HEK293T (cell line): Measurements from ENCODE around the gene SCARB1.

Experiments
- ARNT ChIP-seq: fragments of 450-650 bp; IDR thresholded peaks from 2 replicates; pipeline ENCODE4 v1.6.1; 2017; ENCODE audit warnings: mild to moderate bottlenecking
- ELF4 ChIP-seq: fragments of 450-650 bp; IDR thresholded peaks from 2 replicates; pipeline ENCODE4 v1.6.1; 2017; ENCODE audit warnings: antibody characterized with exemption
- FOXM1 ChIP-seq: fragments of 450-650 bp; IDR thresholded peaks from 2 replicates; pipeline ENCODE4 v1.6.1; 2017; ENCODE audit warnings: mild to moderate bottlenecking, borderline replicate concordance
- LEF1 ChIP-seq: fragments of 450-650 bp; IDR thresholded peaks from 2 replicates; pipeline ENCODE4 v1.6.1; 2017; ENCODE audit warnings: mild to moderate bottlenecking, borderline replicate concordance
- SP1 ChIP-seq: fragments of 450-650 bp; IDR thresholded peaks from 2 replicates; pipeline ENCODE4 v1.6.1; 2017
- SUZ12 ChIP-seq: fragments of 450-650 bp; IDR thresholded peaks from 2 replicates; pipeline ENCODE4 v1.6.1; 2016; ENCODE audit warnings: mild to moderate bottlenecking
- TARDBP ChIP-seq: fragments of 450-650 bp; IDR thresholded peaks from 2 replicates; pipeline ENCODE4 v1.6.1; 2016

DNA sequence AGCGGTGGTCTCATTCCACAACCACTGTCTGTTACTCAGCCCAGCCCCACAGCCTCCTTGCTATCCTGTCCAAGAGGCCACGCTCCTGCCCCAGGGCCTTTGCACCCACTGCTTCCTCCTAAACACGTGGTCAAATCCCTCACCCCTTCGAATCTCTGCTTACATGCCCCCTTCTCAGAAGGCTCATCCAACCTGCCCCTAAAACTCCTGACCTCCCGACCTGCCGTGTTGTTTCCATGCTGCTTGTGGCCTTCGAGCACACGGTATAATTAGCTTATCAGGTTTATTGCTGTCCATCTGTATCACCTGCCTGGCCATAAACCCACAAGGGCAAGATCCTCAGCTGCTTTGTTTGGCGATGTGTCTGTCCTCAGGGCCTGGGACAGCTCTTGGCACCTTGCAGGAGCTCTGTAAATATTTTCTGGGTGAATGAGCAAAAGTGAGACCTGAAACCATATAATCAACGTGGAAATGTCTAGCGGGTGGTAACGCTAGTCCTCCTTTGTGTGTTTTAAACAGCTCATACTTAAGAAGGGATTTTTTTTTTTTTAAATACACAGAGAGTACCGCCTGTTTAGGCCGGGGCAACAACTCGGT is 36.0 kb downstream of the SCARB1 start:
- TF ChIP-seq SP1 (no peak), SUZ12 (no peak), TARDBP (no peak), FOXM1 (no peak), ARNT (no peak), ELF4 (no peak), LEF1 (no peak)
